ENCODE data around the gene PABPC1L.

GRCh38 chr20:44932916-44933315 is 23.1 kb downstream of the PABPC1L start:
- TF ChIP-seq CTCF (IDR thresholded peaks at IDR 0.05) (no peak), EZH2 (IDR thresholded peaks at IDR 0.05) (no peak)

All from neural progenitor cell (in vitro differentiated cells).